Endothelial cell of coronary artery (primary cell): ENCODE measurements around the gene PASD1. TPM values are rescaled to one million over a fixed set of nuclear protein-coding genes. Genes with fewer than 3 reads are reported as not detected.

Experiments used
- total RNA-seq: library from RNA; depleted of rRNA; stranded (reverse); fragments of >200 nt; gene quantifications from 2 replicates; pipeline ENCODE4 v1.2.3, GENCODE V29; 2014

The PASD1 gene
- not detected in 2 replicates for total RNA-seq

GRCh38 chrX:151563449-151563848 lies at the start of gene PASD1:
PASD1 (plus strand) TSS chrX:151563675; CDS start chrX:151601554, 37,879 bp downstream.

GRCh38 chrX:151694661-151695582 lies 131.4 kb downstream of the PASD1 start, which contains the start of gene PRRG3:
PRRG3 (plus strand) TSS chrX:151695458; CDS start chrX:151698815, 3,357 bp downstream.

GRCh38 chrX:151715752-151716151 lies 152.3 kb downstream of the PASD1 start, which contains the start of gene FATE1:
FATE1 (plus strand) TSS chrX:151716035; CDS start chrX:151716120, 85 bp downstream.

Other genes with a start within 250 kb of the PASD1 start
- 45.6 and 50.9 TPM in 2 replicates for gene VMA21, start 166.5 kb upstream of the PASD1 start, total RNA-seq
- gene PRRG3, start 131.8 kb downstream of the PASD1 start, total RNA-seq: not detected in 2 replicates
- gene FATE1, start 152.4 kb downstream of the PASD1 start, total RNA-seq: not detected in 2 replicates
- not detected in 2 replicates for gene CNGA2, start 171.1 kb downstream of the PASD1 start, total RNA-seq